HG03108 (cell line): ENCODE measurements around the gene CTSA.
A peak's percentile ranks its signal among the peaks of the same experiment; 100 is the strongest.

Experiments
- ATAC-seq: cut with Tn5 transposase; IDR thresholded peaks from one replicate; pipeline ENCODE4 v1.9.1; 2021; ENCODE audit warnings: moderate library complexity; ENCODE audit not compliant: unreplicated experiment

CTSA gene

GRCh38 chr20:45890985-45891983, at the start of gene CTSA, which contains the start of gene NEURL2:
Gene CTSA, plus strand, starts transcription at chr20:45891335. Its CDS starts 234 bp downstream, at chr20:45891569.
Gene NEURL2, minus strand, starts transcription at chr20:45891208. Its CDS starts 217 bp downstream, at chr20:45890991.
- ATAC-seq, result peak; percentile 68

- ATAC-seq, result no peak
Observed at GRCh38 chr20:45841407-45842129, 49.6 kb upstream of the CTSA start.

GRCh38 chr20:45842169-45842812, 48.8 kb upstream of the CTSA start:
- peak; percentile 63 for ATAC-seq

- ATAC-seq, result no peak
Observed at GRCh38 chr20:45843506-45843905, 47.6 kb upstream of the CTSA start.

- no peak for ATAC-seq
Observed at GRCh38 chr20:45845452-45845851, 45.7 kb upstream of the CTSA start.

- ATAC-seq, result no peak
Observed at GRCh38 chr20:45848421-45848820, 42.7 kb upstream of the CTSA start.

- no peak for ATAC-seq
Observed at GRCh38 chr20:45848969-45849582, 42.1 kb upstream of the CTSA start.

- no peak for ATAC-seq
Observed at GRCh38 chr20:45850238-45850637, 40.9 kb upstream of the CTSA start.

- ATAC-seq, result no peak
Observed at GRCh38 chr20:45850926-45851325, 40.2 kb upstream of the CTSA start.

GRCh38 chr20:45851501-45851900, 39.6 kb upstream of the CTSA start:
- ATAC-seq, result no peak

GRCh38 chr20:45852326-45852725, 38.8 kb upstream of the CTSA start:
- no peak for ATAC-seq

GRCh38 chr20:45853484-45853883, 37.7 kb upstream of the CTSA start:
- no peak for ATAC-seq

GRCh38 chr20:45857114-45857881, 33.8 kb upstream of the CTSA start, which contains the start of the genes ACOT8 and ZSWIM3:
Gene ACOT8, minus strand, starts transcription at chr20:45857392. Its CDS starts 77 bp downstream, at chr20:45857315.
Gene ZSWIM3, plus strand, starts transcription at chr20:45857614. Its CDS starts 212 bp downstream, at chr20:45857826.
- peak; percentile 97 for ATAC-seq

GRCh38 chr20:45857882-45858216, 33.3 kb upstream of the CTSA start:
- peak; percentile 12 for ATAC-seq

GRCh38 chr20:45859916-45860315, 31.2 kb upstream of the CTSA start:
- no peak for ATAC-seq

GRCh38 chr20:45860560-45861220, 30.4 kb upstream of the CTSA start:
- no peak for ATAC-seq

- no peak for ATAC-seq
Observed at GRCh38 chr20:45861221-45862075, 29.7 kb upstream of the CTSA start.
